Activated T-cell treated with anti-CD3 and anti-CD28 coated beads, Interleukin-2, amount 50 U/mL, for 4 hours (primary cell): ENCODE results near the gene LEPR. TPM values are rescaled to one million over a fixed set of nuclear protein-coding genes. Genes with fewer than 3 reads are reported as not detected.

Source experiments
- ATAC-seq, 2 donors: fragments of 200-7000 bp; cut with Tn5 transposase; one replicate each; pipeline ENCODE4 v1.10.0; 2021
- DNase-seq: peaks from one replicate; pipeline ENCODE4 v3.0.0-alpha.2; 2020
- H3K27me3 Mint-ChIP-seq: one replicate; pipeline ENCODE4 v1.8.0; 2021; ENCODE audit warnings: low read depth, mixed read lengths
- H3K36me3 Mint-ChIP-seq: one replicate; pipeline ENCODE4 v1.8.0; 2022; ENCODE audit warnings: mixed read lengths; ENCODE audit not compliant: insufficient read depth
- H3K4me1 Mint-ChIP-seq: one replicate; pipeline ENCODE4 v1.8.0; 2021; ENCODE audit warnings: low read depth, mixed read lengths
- H3K4me3 Mint-ChIP-seq: one replicate; pipeline ENCODE4 v1.8.0; 2021; ENCODE audit warnings: mild to moderate bottlenecking, moderate library complexity, mixed read lengths
- H3K9me3 Mint-ChIP-seq: one replicate; pipeline ENCODE4 v1.8.0; 2021; ENCODE audit warnings: mixed read lengths
- total RNA-seq, 3 donors: library from RNA; stranded (reverse); gene quantifications; one replicate each; pipeline ENCODE4 v1.2.1, GENCODE V29; 2021

Gene LEPR
- total RNA-seq, 3 donors from 2014 or later: 0.32 to 0.38 (median 0.38) TPM

DNA sequence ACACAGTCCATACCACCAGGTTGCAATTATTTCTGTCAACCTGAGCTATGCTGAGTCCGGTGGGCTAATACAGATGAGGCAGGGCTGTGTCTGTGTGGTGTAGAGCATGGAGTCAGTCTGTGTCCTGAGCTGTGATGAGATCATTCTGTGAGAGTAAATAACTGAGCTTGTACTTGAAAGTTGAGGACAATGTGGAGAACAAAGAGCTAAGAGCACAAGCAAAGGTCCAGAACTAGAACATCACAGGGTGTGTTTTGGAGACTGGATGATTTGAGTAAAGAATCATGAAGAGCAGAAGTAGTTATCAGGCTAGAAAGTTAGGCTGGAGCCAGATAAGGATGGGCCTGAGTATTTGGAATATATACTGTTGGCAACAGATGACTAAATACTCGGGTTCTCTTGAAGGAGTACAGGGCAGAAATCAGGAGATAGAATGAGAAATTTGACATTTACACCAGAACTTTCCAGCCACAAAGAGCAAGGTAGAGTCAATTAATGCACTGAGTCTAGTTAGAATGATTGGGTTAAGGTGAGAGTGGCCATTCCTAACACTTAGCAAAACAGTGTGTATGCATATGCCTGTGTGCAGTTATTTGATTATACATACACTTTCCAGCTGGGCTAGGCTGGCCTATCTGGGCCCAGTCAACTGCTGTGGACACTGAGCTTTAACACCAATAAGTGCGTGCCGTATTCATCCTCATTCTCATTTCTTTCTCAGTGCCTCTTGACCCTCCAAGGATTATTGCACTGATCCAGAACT, 48.8 kb downstream of the LEPR start:
- DNase-seq (no peak), ATAC-seq (no peak)
- Mint-ChIP-seq H3K9me3 (peaks cover 11% of the 10 kb centered on the region), H3K4me3 (no peak overlapping the region), H3K27me3 (no peaks in the 10 kb centered on the region), H3K36me3 (peaks cover 6% of the 10 kb centered on the region), H3K4me1 (no peaks in the 10 kb centered on the region)

DNA sequence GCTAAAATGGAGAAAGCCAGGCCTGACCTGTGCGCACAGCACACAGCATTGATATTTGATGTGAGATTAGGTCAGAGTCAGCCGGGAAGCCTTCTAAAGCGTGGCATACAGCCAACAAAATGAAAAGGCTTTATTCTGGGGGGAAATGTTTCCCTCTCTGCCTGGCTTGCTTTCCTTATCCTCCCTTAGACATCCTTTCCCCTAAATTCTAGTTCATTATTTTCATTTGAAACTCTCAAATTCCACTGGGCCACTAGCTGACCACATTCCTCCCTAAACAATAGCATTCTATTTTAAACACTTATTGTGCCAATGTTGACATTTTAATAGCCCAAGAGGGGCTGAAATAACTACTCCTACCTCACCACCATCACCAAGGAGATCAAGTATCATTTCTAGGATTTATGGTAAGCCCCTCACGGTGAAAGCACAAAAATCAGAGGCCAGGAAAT, 49.4 kb downstream of the LEPR start:
- H3K27me3 Mint-ChIP-seq: no peaks in the 10 kb centered on the region
- H3K4me1 Mint-ChIP-seq: no peaks in the 10 kb centered on the region
- peaks cover 10% of the 10 kb centered on the region for H3K9me3 Mint-ChIP-seq
- no peak for ATAC-seq
- no peak for DNase-seq
- H3K4me3 Mint-ChIP-seq: no peak overlapping the region
- peaks cover 4% of the 10 kb centered on the region for H3K36me3 Mint-ChIP-seq

Other genes with a start within 250 kb of the LEPR start
- gene DNAJC6, start 111.1 kb upstream of the LEPR start, total RNA-seq: 1 to 10 TPM; 1.3 to 2.5 (median 2.1) TPM
- gene LEPROT, start within 50 bp of the LEPR start, total RNA-seq: 10 to 100 TPM; 12.6 to 15.7 (median 12.6) TPM